Activated CD4-positive, alpha-beta T cell treated with anti-CD3 and anti-CD28 coated beads, Interleukin-2, Interleukin-6, amounts not matched to agents 100 ng/mL and 50 ng/mL, durations not matched to agents 16 hours and 8 hours (primary cell): ENCODE measurements around the gene KCTD11.

Source experiments
- DNase-seq: peaks from one replicate; pipeline ENCODE4 v3.0.0-alpha.2; 2020

KCTD11 gene

DNA sequence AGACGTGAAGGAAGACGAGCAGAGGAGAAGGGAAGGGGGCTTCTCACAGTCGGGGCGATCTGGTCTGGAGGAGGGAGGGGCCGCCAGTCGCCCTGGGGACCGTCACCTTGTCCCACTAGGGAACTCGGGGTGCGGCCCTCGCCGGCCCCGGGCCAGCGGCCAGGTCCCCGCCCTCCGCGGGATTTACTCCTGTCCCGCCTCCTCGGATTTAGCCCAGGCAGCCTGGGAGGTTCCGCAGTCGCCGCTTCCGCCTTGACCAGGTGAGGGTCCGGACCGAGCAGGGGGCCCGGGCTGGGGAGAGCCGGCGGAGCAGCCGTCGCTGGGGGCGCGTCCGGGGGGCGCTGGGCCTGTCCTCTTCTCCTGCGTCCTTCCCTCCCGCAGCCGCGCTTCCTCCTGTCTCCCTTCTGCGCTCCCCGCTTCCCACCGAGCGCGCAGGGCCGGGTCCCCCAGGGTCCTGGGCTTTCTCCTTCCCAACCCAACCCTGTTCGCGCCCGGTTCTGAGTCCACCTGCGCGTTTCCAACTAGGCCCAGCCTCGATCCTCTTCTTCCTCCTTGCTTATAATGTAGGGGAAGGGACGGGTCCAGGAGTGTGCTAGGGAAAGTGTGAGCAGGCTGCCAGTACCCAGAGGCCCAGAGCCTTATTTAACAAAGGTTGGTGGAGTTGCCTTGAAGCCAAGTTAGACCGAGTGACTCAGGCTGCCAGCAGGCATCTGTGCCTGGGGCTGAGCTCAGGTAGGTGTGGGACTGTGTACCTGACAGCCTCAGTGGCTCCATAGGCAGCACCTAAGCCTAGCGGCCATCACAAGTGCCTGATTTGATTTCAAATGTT lies 29.1 kb downstream of the KCTD11 start, which contains the start of gene TNK1:
TNK1 (plus strand) TSS at position 235 of the 829 bp plus-strand sequence. CDS start 1,838 bp downstream, outside the sequence.
- no peak for DNase-seq

DNA sequence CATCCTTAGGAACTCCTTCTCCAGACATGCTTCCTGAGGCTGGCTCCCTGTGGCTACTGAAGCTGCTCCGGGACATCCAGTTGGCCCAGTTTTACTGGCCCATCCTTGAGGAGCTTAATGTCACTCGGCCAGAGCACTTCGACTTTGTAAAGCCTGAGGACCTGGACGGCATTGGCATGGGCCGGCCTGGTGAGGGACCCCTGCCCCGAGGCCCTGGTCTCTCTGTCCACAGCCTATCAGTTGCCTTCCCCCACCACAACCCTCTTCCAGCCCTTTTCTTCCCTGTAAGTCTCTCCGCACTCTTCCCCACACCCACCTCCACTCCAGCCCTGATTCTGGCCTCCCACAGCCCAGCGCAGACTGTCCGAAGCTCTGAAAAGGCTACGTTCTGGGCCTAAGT lies 30.9 kb downstream of the KCTD11 start:
- DNase-seq, result no peak

DNA sequence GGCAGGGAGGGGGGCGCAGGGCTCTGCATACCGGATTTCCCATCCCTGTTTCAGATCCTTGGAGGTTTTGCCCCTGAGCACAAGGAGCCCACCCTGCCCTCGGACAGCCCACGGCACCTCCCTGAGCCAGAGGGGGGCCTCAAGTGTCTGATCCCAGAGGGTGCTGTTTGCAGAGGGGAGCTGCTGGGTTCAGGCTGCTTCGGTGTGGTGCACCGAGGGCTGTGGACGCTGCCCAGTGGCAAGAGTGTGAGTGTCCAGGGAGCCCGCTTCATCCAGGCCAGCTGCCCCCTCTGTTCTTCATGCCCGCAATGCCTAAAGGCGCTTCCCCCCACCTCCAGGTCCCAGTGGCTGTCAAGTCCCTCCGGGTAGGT lies 31.4 kb downstream of the KCTD11 start:
- DNase-seq, result no peak

DNA sequence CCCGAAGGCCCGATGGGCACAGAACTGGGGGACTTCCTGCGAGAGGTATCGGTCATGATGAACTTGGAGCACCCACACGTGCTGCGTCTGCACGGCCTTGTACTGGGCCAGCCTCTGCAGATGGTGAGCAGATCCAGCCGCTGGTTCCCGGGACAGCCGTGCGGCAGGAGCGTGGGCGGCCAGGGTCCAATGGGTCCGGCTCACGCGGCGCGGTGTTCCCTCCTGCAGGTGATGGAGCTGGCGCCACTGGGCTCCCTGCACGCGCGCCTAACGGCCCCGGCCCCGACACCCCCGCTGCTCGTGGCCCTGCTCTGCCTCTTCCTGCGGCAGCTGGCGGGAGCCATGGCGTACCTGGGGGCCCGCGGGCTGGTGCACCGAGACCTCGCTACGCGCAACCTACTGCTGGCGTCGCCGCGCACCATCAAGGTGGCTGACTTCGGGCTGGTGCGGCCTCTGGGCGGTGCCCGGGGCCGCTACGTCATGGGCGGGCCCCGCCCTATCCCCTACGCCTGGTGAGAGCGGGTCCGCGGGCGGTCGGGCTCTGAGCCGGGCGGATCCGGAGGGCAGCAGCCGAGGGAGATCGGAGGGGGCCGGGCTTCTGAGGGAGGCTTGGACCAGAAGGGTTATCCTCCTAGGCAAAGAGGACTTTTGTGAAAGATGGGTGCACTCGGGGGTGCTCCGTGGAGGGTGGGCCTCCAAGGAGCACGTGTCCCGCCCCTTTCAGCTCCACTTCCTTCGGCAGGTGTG lies 32.0 kb downstream of the KCTD11 start:
- peak; percentile 82 for DNase-seq

DNA sequence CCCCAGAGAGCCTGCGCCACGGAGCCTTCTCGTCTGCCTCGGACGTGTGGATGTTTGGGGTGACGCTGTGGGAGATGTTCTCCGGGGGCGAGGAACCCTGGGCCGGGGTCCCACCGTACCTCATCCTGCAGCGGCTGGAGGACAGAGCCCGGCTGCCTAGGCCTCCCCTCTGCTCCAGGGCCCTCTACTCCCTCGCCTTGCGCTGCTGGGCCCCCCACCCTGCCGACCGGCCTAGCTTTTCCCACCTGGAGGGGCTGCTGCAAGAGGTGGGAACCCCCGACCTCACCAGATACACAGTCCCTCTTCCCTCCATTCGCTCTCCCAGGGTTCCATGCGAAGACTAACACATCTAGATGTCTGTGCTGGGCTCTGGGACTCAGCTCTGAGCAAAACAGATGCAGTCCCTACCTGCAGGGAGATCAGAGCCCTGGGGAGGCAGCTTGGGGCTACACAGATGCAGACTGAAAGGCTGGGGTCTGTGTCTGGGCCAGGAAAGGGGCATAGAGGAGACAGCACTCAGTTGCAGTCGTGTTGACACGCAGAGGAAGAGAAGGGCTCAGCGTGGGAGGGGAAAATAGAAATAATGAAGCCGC lies 32.6 kb downstream of the KCTD11 start:
- DNase-seq, result no peak

DNA sequence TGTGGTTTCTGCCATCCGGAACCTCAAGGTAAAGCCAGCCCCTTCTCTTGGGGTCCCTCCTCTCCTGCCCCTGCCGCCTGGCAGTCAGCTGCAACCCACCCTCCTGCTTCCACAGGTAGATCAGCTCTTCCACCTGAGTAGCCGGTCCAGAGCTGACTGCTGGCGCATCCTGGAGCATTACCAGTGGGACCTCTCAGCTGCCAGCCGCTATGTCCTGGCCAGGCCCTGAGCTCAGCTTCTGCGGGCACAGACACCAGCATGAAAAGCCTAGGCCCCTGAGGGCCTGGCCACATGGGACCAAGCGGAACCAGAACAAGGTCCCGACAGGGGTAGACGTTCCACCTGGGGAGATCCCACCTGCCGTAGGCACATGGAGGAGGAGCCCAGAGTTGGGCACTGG lies 36.9 kb downstream of the KCTD11 start:
- no peak for DNase-seq

DNA sequence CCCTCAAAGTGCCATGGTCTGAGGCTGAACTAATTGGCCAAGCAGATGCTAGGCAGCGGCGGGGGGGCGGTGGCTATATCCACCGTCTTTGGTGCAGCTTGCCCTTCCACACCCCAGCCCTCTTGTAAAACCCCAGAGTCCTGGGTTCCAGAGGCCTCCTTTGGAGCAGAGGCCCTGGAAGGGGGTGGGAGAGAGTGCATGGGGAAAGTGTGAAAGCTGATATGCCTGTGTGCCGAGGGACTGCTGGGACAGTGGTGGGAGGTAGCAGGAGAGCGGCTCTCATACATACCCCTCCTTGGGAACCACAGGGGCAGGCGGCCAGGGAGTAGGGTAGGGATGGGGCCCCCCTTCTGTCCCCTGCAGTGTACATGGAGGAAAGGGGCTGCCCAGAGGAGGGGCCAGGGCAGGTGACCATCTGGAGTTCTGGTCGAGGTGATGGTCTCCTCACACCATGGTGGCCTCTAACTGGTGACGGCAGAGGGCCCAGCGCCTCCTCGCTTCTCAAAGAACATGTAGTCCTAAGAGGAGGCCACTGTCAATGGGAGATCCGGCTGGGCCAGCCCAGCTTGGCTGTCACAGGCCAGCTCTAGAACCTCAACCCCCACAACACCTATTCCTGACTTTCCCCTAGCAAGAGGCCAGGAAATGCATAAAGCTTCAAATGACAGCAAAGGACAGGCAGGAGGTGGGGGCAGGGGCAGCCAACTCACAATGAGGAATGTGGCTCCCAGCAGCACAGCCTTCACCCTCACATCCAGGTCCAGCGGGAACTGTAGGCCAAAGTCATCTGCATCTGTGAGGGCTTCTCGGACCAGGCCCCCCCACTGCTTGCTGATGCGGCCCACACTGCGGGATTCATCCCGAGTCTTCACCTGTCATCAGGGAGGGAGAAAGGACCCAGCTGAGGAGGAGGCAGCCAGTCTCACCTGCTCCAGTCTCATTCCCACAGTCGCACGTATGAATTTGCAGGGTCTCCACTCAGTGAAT lies 38.3 kb downstream of the KCTD11 start:
- DNase-seq, result no peak

DNA sequence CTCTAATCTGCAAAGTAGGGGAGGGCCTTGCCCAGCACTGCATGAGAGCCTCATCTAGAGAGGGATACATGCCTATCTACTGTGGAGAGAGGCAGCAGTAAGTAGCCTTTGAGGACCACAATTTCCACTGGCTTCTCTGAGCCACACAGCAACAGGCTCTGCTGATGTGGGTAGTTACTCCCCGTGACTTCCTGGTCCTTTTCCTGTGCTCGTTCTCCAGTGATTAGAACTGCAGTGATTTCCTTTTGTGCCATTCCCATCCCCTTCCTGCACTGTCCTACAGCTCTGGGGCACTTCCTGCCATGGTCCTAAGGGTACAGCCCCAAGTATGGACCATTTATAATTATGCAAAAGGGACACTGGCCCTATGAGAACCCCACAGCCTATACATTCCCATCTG lies 39.3 kb downstream of the KCTD11 start:
- DNase-seq, result no peak

DNA sequence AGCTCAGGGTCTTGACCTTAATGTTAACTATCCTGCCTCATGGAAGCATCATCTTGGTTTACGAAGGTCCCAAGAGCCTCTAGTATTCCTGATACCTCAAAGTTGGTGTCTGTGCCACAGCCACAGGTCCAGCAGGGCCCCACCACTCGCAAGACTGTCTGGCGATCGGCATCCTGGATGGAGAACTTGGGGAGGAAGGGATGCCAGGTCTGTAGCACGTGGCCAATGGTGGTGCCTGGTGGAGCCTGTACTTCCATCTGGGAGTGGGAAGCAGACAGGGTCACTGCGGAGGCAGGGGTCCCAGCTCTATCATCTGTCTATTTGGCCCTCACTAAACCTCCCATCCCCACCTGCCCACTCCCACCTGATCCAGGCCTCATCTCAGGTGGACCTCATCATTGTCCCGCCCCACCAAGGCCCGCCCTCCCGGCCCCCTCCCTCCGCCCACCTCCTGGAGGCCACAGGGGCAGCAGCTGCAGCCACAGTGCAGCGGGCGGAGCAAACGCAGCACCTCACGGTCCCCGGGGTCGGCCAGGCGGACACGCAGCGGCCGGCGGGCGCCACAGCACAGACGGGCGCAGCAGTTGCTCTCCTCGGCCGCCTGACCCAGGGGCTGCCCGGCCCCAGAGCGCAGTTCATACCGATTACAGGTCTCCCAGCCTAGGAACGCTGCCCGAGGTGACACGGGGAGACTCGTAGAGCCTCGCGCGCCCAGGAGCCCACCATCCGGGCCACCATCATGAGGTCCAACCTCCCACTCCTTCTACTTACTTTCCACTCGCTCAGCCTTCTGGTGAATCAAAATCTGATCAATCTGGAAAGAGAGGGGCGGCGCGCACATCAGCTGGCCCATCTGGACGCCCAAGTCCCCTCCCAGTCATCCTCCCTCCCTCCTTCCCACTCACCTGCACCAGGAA lies 41.0 kb downstream of the KCTD11 start:
- no peak for DNase-seq

DNA sequence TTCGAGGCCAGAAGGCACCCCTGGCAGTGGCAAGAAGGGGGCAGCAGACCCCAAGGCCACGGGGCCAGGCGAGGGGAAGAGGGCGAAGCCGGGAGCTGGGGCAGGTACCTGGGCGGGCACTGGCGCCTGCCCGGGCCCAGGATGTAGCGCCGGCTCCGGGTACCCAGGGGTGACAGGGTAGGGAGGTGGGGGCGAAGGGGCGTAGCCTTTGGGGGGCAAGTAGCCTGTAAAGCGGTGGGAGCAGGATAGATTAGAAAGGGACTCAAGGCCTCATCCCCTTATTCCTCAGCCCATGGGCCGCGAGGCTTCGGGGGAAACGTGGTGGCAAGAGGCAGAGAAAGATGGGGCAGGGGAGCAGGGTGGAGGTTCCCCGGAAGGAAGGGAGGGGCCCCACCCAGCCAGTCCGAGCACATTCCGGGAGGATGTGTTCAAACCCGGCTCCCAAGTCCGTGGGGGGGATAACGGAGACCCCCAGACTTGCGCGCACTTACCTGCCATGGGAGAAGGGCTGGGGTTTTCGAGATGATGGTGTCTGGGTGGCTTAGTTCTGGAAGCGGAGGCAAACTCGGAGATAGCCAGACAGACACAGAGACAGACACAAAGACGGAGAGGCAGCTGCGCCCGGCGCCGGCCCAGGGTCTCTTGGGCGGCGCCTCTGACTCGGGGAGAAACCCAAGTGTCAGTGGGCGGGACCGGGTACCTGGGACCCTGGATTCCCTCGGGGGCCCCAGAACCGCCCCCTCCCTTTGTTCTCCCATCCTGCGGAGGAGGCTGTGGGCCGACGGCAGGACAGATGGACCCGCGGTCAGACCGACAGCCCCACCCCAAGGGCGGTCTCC lies 41.9 kb downstream of the KCTD11 start:
- peak; percentile 54 for DNase-seq

DNA sequence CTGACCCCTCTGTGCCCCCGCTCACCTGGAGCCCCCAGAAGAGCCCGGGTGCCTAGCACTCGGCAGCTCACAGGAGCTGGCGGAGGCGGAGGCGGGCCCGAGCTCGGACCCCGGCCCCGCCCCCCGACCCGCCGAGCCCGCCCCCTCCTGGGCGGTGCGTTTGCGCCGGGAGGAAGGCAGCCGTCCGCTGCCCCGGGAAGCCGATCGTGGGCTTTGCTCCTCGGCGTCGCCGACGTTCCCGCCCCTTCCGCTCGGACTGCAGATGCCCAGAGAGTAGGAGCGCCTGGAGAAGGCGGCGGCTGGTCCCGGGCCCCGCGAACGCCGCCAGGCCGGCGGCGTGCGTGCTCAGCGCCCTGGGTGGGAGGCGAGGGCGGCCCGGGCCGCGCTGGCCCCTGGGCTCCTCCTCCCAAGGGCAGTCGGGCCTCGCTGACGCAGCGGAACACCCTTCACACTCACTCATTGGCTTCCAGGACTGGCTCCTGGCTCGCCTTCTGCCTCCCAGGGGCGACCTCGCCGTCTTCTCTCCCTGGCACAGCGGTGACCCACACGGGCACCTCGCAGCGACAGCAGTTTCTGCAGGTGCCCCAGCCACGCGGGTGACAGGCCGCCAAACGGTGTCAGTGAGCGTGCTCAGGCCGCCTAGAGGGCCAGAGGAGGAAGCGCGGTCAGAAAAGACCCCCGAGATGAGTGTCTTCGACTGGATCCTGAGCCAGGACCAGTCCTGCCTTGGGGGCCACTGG lies 42.7 kb downstream of the KCTD11 start, which contains the start of gene PLSCR3:
PLSCR3 (minus strand) TSS at position 74 of the 740 bp plus-strand sequence. CDS start 415 bp downstream, outside the sequence.
- DNase-seq, result peak; percentile 90

DNA sequence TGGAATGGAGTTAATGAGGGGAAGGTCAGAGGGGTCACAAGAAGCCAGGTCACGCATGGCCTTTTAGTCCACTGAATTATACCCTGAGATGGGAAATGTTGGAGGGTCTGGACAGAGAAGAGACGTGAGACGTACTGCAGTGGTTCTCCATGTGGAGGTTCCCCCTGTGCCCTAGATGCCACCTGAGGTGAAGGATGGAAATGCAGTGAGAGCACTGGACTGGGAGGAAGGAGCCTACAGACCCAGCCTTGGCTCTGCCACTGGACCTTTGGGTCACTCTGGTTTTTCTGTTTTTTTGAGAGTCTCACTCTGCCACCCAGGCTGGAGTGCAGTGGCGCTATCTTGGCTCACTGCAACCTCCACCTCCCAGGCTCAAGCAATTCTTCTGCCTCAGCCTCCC lies 44.2 kb downstream of the KCTD11 start:
- DNase-seq, result no peak

DNA sequence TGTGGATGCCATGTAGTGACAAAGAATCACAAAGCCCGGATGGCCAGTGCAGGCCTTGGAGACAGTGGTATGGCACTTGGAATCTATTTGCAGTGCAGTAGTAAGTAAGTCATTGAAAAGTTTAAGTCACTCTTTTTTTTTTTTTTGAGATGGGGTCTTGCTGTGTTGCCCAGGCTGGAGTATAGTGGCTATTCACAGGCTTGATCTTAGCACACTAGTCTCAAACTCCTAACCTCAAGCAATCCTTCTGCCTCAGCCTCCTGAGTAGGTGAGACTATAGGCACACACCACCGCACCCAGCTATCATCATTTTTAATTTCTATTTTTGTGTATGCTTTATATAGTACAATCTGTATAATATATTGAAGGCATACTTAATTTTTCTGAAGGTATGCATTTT lies 46.6 kb downstream of the KCTD11 start:
- no peak for DNase-seq

DNA sequence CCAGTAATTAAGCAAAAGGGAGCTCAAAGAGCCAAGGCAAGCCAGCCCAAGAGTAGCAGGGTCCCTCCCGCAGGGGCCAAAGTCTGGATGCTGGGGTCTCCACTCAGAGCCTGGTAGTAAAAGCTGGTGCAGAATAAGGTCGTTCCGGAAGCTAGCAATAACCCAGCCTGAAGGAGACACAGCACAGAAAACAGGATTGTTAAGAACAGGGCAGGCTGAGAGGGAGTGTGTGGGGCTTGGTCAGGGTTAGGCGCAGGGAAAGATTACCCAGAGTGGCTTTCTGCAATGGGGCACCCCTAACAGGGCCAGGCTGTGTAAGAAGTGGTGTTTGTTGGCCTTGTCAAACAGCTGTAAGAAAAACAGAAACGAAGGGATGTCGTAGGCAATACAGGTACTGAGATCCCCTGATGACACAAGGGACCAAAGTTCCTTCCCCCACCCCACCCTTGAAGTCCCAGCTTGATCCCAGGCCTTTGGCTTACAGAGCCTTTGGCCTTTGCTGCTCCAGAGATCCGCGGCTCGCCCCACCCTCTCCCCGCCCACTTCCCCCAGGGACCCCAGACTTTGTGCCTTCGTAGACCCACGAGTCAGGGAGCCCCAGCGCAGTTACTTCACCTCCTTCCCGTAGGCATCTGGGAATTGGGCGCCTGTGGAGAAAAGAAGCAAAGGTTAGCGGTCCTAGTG lies 51.2 kb downstream of the KCTD11 start:
- DNase-seq, result peak; percentile 25

DNA sequence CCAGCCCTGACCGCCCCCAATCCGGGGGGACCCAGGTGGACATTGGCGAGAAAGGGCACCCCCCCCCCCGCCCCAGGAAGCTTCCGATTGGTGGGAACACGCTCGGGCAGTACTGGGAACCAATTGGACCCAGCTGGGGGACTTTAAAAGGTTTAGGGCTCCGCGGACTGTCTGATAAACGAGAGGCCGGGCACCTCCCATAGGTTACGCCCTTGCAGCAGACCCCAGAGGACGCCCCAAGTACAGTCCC lies 51.7 kb downstream of the KCTD11 start:
- DNase-seq, result no peak

DNA sequence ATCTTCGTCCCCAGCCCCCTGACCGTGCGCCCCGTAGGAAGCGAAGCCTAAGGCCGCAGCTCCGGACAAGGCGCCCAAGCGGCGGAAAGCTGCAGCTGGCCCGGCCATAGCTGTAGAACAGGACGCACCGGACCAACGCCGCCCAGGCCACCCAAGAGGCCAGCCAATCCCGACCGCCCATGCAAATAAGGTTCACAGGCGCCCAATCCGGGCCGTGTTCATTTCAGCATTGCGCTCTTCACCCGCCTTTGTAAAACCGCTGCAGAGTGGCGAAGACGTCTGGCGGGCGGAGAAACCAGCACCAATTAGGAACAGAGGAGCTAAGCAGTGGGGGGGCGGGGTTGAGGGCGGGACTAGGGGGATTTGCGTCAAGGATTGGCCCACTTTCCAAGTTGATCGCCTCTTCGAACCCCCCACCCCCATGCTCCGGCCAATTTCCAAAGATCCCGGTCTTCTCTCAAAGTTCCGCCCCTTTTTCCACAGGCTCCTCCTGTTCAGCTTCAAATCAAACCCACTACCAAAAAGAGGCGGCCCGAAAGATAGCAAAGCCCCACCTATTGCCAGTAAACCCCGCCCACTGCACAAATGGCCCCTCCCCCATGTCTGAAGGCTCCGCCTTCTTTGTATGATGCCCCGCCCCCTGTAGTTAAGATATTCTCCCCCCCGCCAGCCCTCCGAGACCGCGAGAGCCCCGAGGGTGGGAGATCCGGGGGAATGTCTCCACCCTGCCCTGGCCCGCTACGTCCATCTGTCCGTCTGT lies 52.2 kb downstream of the KCTD11 start, which contains the start of gene TMEM256:
TMEM256 (minus strand) TSS at position 121 of the 760 bp plus-strand sequence; CDS start at position 108, 13 bp downstream.
- peak; percentile 97 for DNase-seq
